Endodermal cell (in vitro differentiated cells): Measurements from ENCODE around the gene UQCRQ. TPM values are rescaled to one million over a fixed set of nuclear protein-coding genes. Genes with fewer than 3 reads are reported as not detected.
A peak's percentile ranks its signal among the peaks of the same experiment; 100 is the strongest.
"Not testable (repeated sequence)": the region's sequence is repeated elsewhere in the genome, so short reads cannot be mapped to it uniquely, and the experiment has no call there.

ENCODE experiments used
- DNase-seq: peaks from one replicate; pipeline ENCODE4 v3.0.0-alpha.2; 2017
- H3K27ac ChIP-seq: 2 replicates; pipeline ENCODE4 v1.5.1; 2013; ENCODE audit warnings: mild to moderate bottlenecking, low read depth, low read length, moderate library complexity
- H3K27me3 ChIP-seq: 2 replicates; pipeline ENCODE4 v1.6.1; 2013; ENCODE audit warnings: mild to moderate bottlenecking, low read length, moderate library complexity; ENCODE audit not compliant: insufficient read depth, control insufficient read depth, poor library complexity, severe bottlenecking
- H3K36me3 ChIP-seq: 2 replicates; pipeline ENCODE4 v1.7.0; 2013; ENCODE audit warnings: mild to moderate bottlenecking, low read length, moderate library complexity; ENCODE audit not compliant: control insufficient read depth, insufficient read depth
- H3K4me1 ChIP-seq: one replicate; pipeline ENCODE4 v1.7.0; 2013; ENCODE audit warnings: low read length; ENCODE audit not compliant: control insufficient read depth, insufficient read depth
- H3K4me3 ChIP-seq: 2 replicates; pipeline ENCODE4 v1.5.1; 2013; ENCODE audit warnings: mild to moderate bottlenecking, low read length, moderate library complexity
- H3K9ac ChIP-seq: 2 replicates; pipeline ENCODE4 v1.6.1; 2013; ENCODE audit warnings: mild to moderate bottlenecking, low read length, moderate library complexity; ENCODE audit not compliant: poor library complexity, severe bottlenecking; ENCODE audit errors: extremely low read depth
- H3K9me3 ChIP-seq: 2 replicates; pipeline ENCODE4 v1.6.1; 2013; ENCODE audit warnings: mild to moderate bottlenecking, low read length, moderate library complexity; ENCODE audit not compliant: control insufficient read depth
- H3K27ac Mint-ChIP-seq: 2 replicates; pipeline ENCODE4 v1.8.0; 2020; ENCODE audit warnings: mixed read lengths
- H3K27me3 Mint-ChIP-seq: 2 replicates; pipeline ENCODE4 v1.8.0; 2021; ENCODE audit warnings: mild to moderate bottlenecking, mixed read lengths; ENCODE audit not compliant: insufficient read depth
- H3K36me3 Mint-ChIP-seq: 2 replicates; pipeline ENCODE4 v1.8.0; 2020; ENCODE audit warnings: low read depth, mixed read lengths
- H3K4me1 Mint-ChIP-seq: 2 replicates; pipeline ENCODE4 v1.8.0; 2020; ENCODE audit warnings: mixed read lengths
- H3K4me3 Mint-ChIP-seq: 2 replicates; pipeline ENCODE4 v1.8.0; 2020; ENCODE audit warnings: mild to moderate bottlenecking, moderate library complexity, mixed read lengths
- H3K9me3 Mint-ChIP-seq: 2 replicates; pipeline ENCODE4 v1.8.0; 2020; ENCODE audit warnings: mild to moderate bottlenecking, mixed read lengths
- CTCF ChIP-seq: fragments of 200-600 bp; sonication (generic); conservative IDR thresholded peaks from 2 replicates; pipeline ENCODE4 v1.5.0; 2021; ENCODE audit warnings: antibody characterized with exemption, mild to moderate bottlenecking
- WGBS, 2 experiments: methylation state at CpG; one replicate each; pipeline versions ENCODE4 v1.1.5 to v1.1.7; 2013; ENCODE audit warnings: missing lambda C conversion rate in 2 of 2, mixed read lengths in 1 of 2; ENCODE audit not compliant: insufficient coverage in 1 of 2, insufficient read length in 1 of 2; 5-methylcytosine and 5-hydroxymethylcytosine counted together
- total RNA-seq, 2 donors: library from RNA; stranded (reverse); fragmentation: NEBNext Ultra II Directional in 1 of 2; extraction: Animal tissue kit (Norgen Biotek cat#: 25700) in 1 of 2; gene quantifications; 2 replicates in 1 of 2; 3 replicates in 1 of 2; pipeline ENCODE4 v1.2.1, GENCODE V29; 2021

Gene UQCRQ
- total RNA-seq, 2 donors from 2014 or later, result 261 to 286 TPM

- no peak overlapping the region for H3K4me3 Mint-ChIP-seq
- H3K27me3 Mint-ChIP-seq, result no peaks in the 10 kb centered on the region
- H3K36me3 Mint-ChIP-seq, result no peaks in the 10 kb centered on the region
- H3K9me3 Mint-ChIP-seq, result no peaks in the 10 kb centered on the region
- Histone ChIP-seq H3K27me3 (no peaks in the 10 kb centered on the region), H3K36me3 (no peaks in the 10 kb centered on the region), H3K9ac (no peak overlapping the region), H3K9me3 (no peaks in the 10 kb centered on the region), H3K4me1 (no peaks in the 10 kb centered on the region), H3K4me3 (no peak overlapping the region), H3K27ac (no peak overlapping the region)
- no peak overlapping the region for H3K27ac Mint-ChIP-seq
- no peak for DNase-seq
- 68% methylated on average over 1 of the region's 1 CpG; no CpG with 5 or more reads in 1 of the 2 experiments for WGBS, 2 experiments
- TF ChIP-seq CTCF, result no peak
- H3K4me1 Mint-ChIP-seq, result peaks cover 3% of the 10 kb centered on the region
Observed at GRCh38 chr5:132853790-132854189, 12.7 kb upstream of the UQCRQ start.

- Histone ChIP-seq H3K9me3 (no peaks in the 10 kb centered on the region), H3K9ac (no peak overlapping the region), H3K4me3 (no peak overlapping the region), H3K4me1 (no peaks in the 10 kb centered on the region), H3K36me3 (no peaks in the 10 kb centered on the region), H3K27ac (no peak overlapping the region), H3K27me3 (no peaks in the 10 kb centered on the region)
- Mint-ChIP-seq H3K27ac (no peak overlapping the region), H3K4me3 (no peak overlapping the region), H3K27me3 (no peaks in the 10 kb centered on the region), H3K36me3 (no peaks in the 10 kb centered on the region), H3K4me1 (peaks cover 3% of the 10 kb centered on the region), H3K9me3 (no peaks in the 10 kb centered on the region)
- 53 to 58% methylated on average over 3 of the region's 3 CpGs for WGBS, 2 experiments
- DNase-seq, result peak; percentile 24
- no peak for TF ChIP-seq CTCF
Observed at GRCh38 chr5:132854301-132854700, 12.1 kb upstream of the UQCRQ start.

- not testable (repeated sequence) for H3K9ac ChIP-seq, DNase-seq, H3K9me3 ChIP-seq, H3K27me3 ChIP-seq, H3K36me3 ChIP-seq, H3K27me3 Mint-ChIP-seq, H3K4me1 Mint-ChIP-seq, H3K4me3 Mint-ChIP-seq, H3K27ac Mint-ChIP-seq, H3K4me1 ChIP-seq, H3K27ac ChIP-seq, H3K9me3 Mint-ChIP-seq, H3K4me3 ChIP-seq, H3K36me3 Mint-ChIP-seq
- 89 to 91% methylated on average over 2 to 5 of the region's 5 CpGs for WGBS, 2 experiments
Observed at GRCh38 chr5:132854992-132855391, 11.4 kb upstream of the UQCRQ start.

GRCh38 chr5:132856011-132856410 lies 10.4 kb upstream of the UQCRQ start:
- H3K9me3 Mint-ChIP-seq, result no peaks in the 10 kb centered on the region
- H3K36me3 Mint-ChIP-seq, result no peaks in the 10 kb centered on the region
- no peak overlapping the region for H3K27ac ChIP-seq
- 93 to 100% methylated on average over 1 to 3 of the region's 3 CpGs for WGBS, 2 experiments
- TF ChIP-seq CTCF, result no peak
- DNase-seq, result peak; percentile 5
- H3K4me1 ChIP-seq, result no peaks in the 10 kb centered on the region
- peaks cover 3% of the 10 kb centered on the region for H3K27me3 Mint-ChIP-seq
- no peak overlapping the region for H3K9ac ChIP-seq
- H3K27me3 ChIP-seq, result peaks cover 13% of the 10 kb centered on the region
- no peak overlapping the region for H3K4me3 ChIP-seq
- H3K27ac Mint-ChIP-seq, result no peak overlapping the region
- H3K4me3 Mint-ChIP-seq, result no peak overlapping the region
- no peaks in the 10 kb centered on the region for H3K36me3 ChIP-seq
- H3K4me1 Mint-ChIP-seq, result peaks cover 3% of the 10 kb centered on the region
- no peaks in the 10 kb centered on the region for H3K9me3 ChIP-seq
